Measurements from ENCODE around the gene CMTR2. TPM values are rescaled to one million over a fixed set of nuclear protein-coding genes. Genes with fewer than 3 reads are reported as not detected.

CMTR2 gene
- total RNA-seq, 1 experiment from 2014 or later = 15.5 TPM

GRCh38 chr16:71288570-71288889, 672 bp downstream of the CMTR2 start:
- Mint-ChIP-seq H3K27me3 (ENCODE audit: low read depth) (peaks cover 8% of the 10 kb centered on the region), H3K4me1 (peaks cover 13 to 15% of the 10 kb centered on the region in 2 experiments), H3K9me3 (no peaks in the 10 kb centered on the region), H3K27ac (peak overlapping the region; percentile 89 to 96 (median 92)), H3K36me3 (ENCODE audit: insufficient read depth in 1 of 3, low read depth in 3 of 3) (peaks cover 5 to 38% (median 35%) of the 10 kb centered on the region in 3 experiments; a peak in 6 of 7 replicates), H3K4me3 (peak overlapping the region; percentile 82 to 86)
- Histone ChIP-seq H3K18ac (ENCODE audit: insufficient read length, low read depth, low read length) (peak overlapping the region; percentile 16), H3K4me1 (ENCODE audit: insufficient read depth, low read length) (0 out of 2 replicates have a peak, but pooled peaks cover 2% of the 10 kb centered on the region), H3K9me3 (ENCODE audit: control insufficient read depth, low read depth, low read length) (no peaks in the 10 kb centered on the region), H2BK120ac (ENCODE audit: low read depth, low read length, poor library complexity, severe bottlenecking) (no peak overlapping the region), H3K14ac (ENCODE audit: insufficient read depth, low read length) (no peak overlapping the region), H2BK5ac (ENCODE audit: insufficient read length, low read length) (no peak overlapping the region), H3T11ph (ENCODE audit: low read length) (no peak overlapping the region), H4K5ac (ENCODE audit: insufficient read length, low read depth, low read length) (no peak overlapping the region), H2AK5ac (ENCODE audit: insufficient read length, low read length) (no peak overlapping the region), H4K20me1 (ENCODE audit: control insufficient read depth, insufficient read depth, insufficient read length) (no peaks in the 10 kb centered on the region), H3K4ac (ENCODE audit: low read depth, low read length) (no peak overlapping the region), H4K91ac (ENCODE audit: insufficient read length, low read depth, low read length) (no peak overlapping the region), H3K79me2 (ENCODE audit: insufficient read depth, low read length) (peaks cover 2% of the 10 kb centered on the region; the same call in 1 of the 2 replicates), H3K56ac (ENCODE audit: insufficient read length, low read depth, low read length) (no peak overlapping the region), H4K8ac (replicated peaks; ENCODE audit: insufficient read length, low read depth, low read length) (no peak overlapping the region), H3K79me1 (ENCODE audit: insufficient read depth, low read depth, low read length, poor library complexity, severe bottlenecking) (peaks cover 6% of the 10 kb centered on the region), H3K27me3 (ENCODE audit: insufficient read depth, low read length) (no peaks in the 10 kb centered on the region), H3K9ac (ENCODE audit: extremely low read depth, insufficient read length, low read length) (peak overlapping the region; percentile 69), H2AFZ (ENCODE audit: low read length) (no peak overlapping the region), H3K4me2 (ENCODE audit: insufficient read depth, insufficient read length, low read length) (peak overlapping the region; percentile 80), H2BK15ac (ENCODE audit: low read depth, low read length) (no peak overlapping the region), H2BK12ac (ENCODE audit: insufficient read length, low read depth, low read length) (no peak overlapping the region), H3K23me2 (ENCODE audit: insufficient read length, low read depth, low read length, poor library complexity, severe bottlenecking) (peaks cover 10% of the 10 kb centered on the region), H3K27ac (ENCODE audit: insufficient read length, low read depth, low read length) (peak overlapping the region; percentile 14), H2BK20ac (ENCODE audit: low read depth, low read length, poor library complexity, severe bottlenecking) (no peak overlapping the region), H3K23ac (ENCODE audit: insufficient read length, low read depth, low read length) (no peak overlapping the region)
- no peak for DNase-seq
- TF ChIP-seq CTCF (conservative IDR thresholded peaks at IDR 0.05) = no peak
- WGBS (ENCODE audit: extremely low coverage, insufficient read length, low lambda C conversion rate) = no CpG with 5 or more reads among the region's 3 CpGs

Data from H9 (cell line).